ENCODE results near the gene SPARCL1.

The SPARCL1 gene

DNA sequence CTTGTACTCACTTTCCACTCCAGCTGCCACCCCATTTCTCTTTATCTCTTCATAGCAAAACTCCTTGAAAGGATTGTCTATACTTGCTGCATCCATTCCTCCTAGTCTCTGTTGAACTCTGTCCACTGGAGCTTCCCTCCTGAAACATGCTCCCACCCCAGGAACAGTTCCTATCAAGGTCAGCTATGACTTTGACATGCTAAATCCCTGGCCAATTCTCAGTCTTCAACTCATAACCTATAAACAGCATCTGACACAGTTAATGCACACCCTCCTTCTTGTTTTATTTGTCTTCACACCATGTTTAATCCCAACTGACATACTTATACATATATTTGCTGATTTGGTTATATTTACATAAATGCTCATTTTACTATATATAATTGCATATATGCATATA is 47.8 kb downstream of the SPARCL1 start:
- no peak for TF ChIP-seq ZNF529 (tag by site-specific recombination; IDR thresholded peaks at IDR 0.05; ENCODE audit: insufficient replicate concordance)
- TF ChIP-seq ZNF398 (tag by site-specific recombination; IDR thresholded peaks at IDR 0.05): no peak
- no peak for TF ChIP-seq MYNN (tag by site-specific recombination; IDR thresholded peaks at IDR 0.05; ENCODE audit: borderline replicate concordance)
- no peak for TF ChIP-seq ZNF354C (tag by site-specific recombination; IDR thresholded peaks at IDR 0.05; ENCODE audit: borderline replicate concordance, low read depth)
- TF ChIP-seq ZNF146 (tag by site-specific recombination; IDR thresholded peaks at IDR 0.05): no peak
- TF ChIP-seq, protein P1, sequence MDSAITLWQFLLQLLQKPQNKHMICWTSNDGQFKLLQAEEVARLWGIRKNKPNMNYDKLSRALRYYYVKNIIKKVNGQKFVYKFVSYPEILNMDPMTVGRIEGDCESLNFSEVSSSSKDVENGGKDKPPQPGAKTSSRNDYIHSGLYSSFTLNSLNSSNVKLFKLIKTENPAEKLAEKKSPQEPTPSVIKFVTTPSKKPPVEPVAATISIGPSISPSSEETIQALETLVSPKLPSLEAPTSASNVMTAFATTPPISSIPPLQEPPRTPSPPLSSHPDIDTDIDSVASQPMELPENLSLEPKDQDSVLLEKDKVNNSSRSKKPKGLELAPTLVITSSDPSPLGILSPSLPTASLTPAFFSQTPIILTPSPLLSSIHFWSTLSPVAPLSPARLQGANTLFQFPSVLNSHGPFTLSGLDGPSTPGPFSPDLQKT (IDR thresholded peaks at IDR 0.05; ENCODE audit: borderline replicate concordance, low read depth, low read length): no peak
- TF ChIP-seq ZNF785 (tag by site-specific recombination; IDR thresholded peaks at IDR 0.05): no peak
- TF ChIP-seq ZNF133 (tag by site-specific recombination; IDR thresholded peaks at IDR 0.05): no peak
- no peaks in the 10 kb centered on the region for H3K36me3 ChIP-seq (ENCODE audit: control insufficient read depth in 2 of 2, insufficient read depth in 1 of 2, low read length in 2 of 2)
- H3K4me3 ChIP-seq (ENCODE audit: low read depth, low read length): no peak overlapping the region
- ChIA-PET POLR2A (no interaction called here), CTCF (interaction anchor here (0.6 to 0.7 kb wide), 2 partner anchors 69 to 127 kb away, joined by 3 read pairs; no protein-coding TSS in a partner anchor)
- H3K4me1 ChIP-seq (ENCODE audit: control insufficient read depth, insufficient read depth, low read length): no peaks in the 10 kb centered on the region
- H3K9me3 ChIP-seq (ENCODE audit: control insufficient read depth, insufficient read depth, low read depth, low read length): no peaks in the 10 kb centered on the region
- no peak overlapping the region for H3K27ac ChIP-seq (ENCODE audit: extremely low read depth, low read depth, low read length)

DNA sequence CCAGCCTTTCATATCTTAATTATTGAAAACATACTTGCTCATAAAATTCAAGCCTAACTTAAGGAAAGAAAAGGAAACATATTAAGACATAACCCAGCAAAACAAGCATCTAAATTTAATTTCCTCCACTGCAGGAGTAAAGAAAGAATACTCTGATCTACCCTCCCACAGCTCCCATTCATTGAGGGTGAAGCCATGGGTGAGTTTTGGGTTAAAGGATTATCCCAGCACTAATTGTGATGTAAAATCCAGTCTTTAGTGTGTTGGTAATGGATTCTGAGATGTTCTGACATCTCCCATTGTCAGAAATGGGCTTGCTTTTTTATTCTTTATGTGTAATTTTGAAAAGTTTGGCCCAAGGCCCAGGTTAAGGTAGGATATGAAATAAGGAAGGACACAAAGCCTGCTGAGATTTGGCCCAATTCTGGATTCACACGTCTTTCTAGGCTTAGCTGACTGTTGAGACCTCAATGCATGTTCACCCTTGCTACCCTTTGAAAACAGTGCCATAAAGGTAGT is 50.4 kb downstream of the SPARCL1 start:
- ChIA-PET POLR2A (no interaction called here), CTCF (no interaction called here)
- no peak for TF ChIP-seq GLIS1 (tag by site-specific recombination; IDR thresholded peaks at IDR 0.05)
- TF ChIP-seq, protein P2, sequence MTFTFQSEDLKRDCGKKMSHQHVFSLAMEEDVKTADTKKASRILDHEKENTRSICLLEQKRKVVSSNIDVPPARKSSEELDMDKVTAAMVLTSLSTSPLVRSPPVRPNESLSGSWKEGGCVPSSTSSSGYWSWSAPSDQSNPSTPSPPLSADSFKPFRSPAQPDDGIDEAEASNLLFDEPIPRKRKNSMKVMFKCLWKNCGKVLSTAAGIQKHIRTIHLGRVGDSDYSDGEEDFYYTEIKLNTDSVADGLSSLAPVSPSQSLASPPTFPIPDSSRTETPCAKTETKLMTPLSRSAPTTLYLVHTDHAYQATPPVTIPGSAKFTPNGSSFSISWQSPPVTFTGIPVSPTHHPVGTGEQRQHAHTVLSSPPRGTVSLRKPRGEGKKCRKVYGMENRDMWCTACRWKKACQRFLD (tag by site-specific recombination; IDR thresholded peaks at IDR 0.05): no peak
- no peak for TF ChIP-seq ZNF324 (tag by site-specific recombination; IDR thresholded peaks at IDR 0.05)
- TF ChIP-seq, protein P3, sequence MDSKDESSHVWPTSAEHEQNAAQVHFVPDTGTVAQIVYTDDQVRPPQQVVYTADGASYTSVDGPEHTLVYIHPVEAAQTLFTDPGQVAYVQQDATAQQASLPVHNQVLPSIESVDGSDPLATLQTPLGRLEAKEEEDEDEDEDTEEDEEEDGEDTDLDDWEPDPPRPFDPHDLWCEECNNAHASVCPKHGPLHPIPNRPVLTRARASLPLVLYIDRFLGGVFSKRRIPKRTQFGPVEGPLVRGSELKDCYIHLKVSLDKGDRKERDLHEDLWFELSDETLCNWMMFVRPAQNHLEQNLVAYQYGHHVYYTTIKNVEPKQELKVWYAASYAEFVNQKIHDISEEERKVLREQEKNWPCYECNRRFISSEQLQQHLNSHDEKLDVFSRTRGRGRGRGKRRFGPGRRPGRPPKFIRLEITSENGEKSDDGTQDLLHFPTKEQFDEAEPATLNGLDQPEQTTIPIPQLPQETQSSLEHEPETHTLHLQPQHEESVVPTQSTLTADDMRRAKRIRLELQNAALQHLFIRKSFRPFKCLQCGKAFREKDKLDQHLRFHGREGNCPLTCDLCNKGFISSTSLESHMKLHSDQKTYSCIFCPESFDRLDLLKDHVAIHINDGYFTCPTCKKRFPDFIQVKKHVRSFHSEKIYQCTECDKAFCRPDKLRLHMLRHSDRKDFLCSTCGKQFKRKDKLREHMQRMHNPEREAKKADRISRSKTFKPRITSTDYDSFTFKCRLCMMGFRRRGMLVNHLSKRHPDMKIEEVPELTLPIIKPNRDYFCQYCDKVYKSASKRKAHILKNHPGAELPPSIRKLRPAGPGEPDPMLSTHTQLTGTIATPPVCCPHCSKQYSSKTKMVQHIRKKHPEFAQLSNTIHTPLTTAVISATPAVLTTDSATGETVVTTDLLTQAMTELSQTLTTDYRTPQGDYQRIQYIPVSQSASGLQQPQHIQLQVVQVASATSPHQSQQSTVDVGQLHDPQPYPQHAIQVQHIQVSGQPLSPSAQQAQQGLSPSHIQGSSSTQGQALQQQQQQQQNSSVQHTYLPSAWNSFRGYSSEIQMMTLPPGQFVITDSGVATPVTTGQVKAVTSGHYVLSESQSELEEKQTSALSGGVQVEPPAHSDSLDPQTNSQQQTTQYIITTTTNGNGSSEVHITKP (tag by site-specific recombination; IDR thresholded peaks at IDR 0.05): no peak
- TF ChIP-seq ZNF596 (tag by site-specific recombination; IDR thresholded peaks at IDR 0.05): no peak
- TF ChIP-seq ZBTB1 (tag by site-specific recombination; IDR thresholded peaks at IDR 0.05): no peak
- no peak for TF ChIP-seq ZFP3 (tag by site-specific recombination; IDR thresholded peaks at IDR 0.05; ENCODE audit: low read depth)
- no peak overlapping the region for H3K4me3 ChIP-seq (ENCODE audit: low read depth, low read length)
- no peaks in the 10 kb centered on the region for H3K4me1 ChIP-seq (ENCODE audit: control insufficient read depth, insufficient read depth, low read length)
- no peaks in the 10 kb centered on the region for H3K9me3 ChIP-seq (ENCODE audit: control insufficient read depth, insufficient read depth, low read depth, low read length)
- H3K27ac ChIP-seq (ENCODE audit: extremely low read depth, low read depth, low read length): no peak overlapping the region
- H3K36me3 ChIP-seq (ENCODE audit: control insufficient read depth in 2 of 2, insufficient read depth in 1 of 2, low read length in 2 of 2): no peaks in the 10 kb centered on the region

Measured in HEK293 (cell line).